HG02884 (cell line): Measurements from ENCODE around the gene PPM1H.

Experiments
- ATAC-seq: cut with Tn5 transposase; IDR thresholded peaks from one replicate; pipeline ENCODE4 v1.9.1; 2021; ENCODE audit warnings: mild to moderate bottlenecking, moderate library complexity; ENCODE audit not compliant: unreplicated experiment

The PPM1H gene

GRCh38 chr12:62802984-62803383 is 132.0 kb downstream of the PPM1H start:
- no peak for ATAC-seq

DNA sequence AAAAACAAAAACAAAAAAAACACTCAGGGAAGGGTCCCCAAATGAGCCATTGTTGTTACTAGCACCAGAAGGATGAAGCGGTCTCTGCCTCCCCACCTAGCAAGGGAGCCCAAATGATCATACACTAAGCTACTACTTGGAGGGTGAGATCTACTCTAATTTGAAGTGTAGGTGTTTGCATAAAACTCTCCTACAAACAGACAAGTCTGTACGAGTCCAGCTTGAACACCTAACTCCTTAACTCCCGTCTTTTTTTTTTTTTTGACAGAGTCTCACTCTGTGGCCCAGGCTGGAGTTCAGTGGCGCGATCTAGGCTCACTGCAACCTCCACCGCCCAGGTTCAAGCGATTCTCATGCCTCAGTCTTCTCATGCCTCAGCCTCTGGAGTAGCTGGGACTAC is 132.6 kb downstream of the PPM1H start:
- ATAC-seq = no peak

DNA sequence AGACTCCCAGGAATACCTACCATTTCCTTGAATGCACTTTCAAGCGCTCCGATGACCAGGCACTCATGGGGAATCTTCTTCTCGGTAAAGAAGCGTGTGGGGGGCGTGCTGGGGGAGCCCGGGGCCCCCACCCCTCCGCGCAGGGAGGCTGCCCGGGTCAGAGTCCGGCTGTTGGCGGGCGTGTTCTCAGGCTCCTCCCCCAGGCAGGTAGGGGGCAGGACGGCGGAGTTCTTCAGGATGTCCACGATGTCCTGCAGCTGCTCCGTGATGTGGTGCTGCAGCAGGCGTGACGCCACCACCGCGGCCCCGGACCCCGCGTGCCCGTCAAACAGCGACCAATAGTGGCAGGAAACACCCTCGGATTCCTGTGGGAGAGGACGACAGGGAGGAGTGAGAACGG is 133.2 kb downstream of the PPM1H start:
- no peak for ATAC-seq

DNA sequence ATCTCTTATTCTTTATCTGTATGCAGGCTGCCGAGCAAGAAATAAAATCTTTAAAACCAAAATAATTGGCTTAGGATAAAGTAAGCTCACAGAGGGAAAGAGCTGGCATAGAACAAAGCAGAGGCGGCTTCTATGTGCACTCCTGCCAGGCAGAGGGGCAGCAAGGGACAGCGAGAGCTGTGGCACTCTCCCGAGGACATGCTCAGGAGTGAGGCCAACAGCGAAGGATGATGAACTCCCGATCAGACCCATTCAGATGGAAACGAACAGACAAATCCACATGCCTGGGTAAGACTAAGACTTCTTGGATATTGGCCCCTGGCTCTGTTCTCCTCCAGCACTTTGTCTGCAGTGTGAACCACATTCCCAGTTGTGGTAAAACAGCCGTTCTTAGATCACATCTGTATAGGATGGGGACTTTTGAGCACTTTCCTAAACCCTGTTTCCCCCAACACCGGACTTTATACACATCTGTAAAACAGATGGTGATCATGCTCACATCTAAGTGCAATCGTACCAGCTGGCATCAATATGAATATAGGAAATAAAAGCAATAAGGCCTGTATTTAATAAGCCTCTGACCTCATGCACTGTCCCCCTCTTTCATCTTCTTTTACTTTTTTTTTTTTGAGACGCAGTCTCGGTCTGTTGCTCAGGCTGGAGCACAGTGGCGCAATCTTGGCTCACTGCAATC is 134.1 kb downstream of the PPM1H start:
- ATAC-seq = no peak

DNA sequence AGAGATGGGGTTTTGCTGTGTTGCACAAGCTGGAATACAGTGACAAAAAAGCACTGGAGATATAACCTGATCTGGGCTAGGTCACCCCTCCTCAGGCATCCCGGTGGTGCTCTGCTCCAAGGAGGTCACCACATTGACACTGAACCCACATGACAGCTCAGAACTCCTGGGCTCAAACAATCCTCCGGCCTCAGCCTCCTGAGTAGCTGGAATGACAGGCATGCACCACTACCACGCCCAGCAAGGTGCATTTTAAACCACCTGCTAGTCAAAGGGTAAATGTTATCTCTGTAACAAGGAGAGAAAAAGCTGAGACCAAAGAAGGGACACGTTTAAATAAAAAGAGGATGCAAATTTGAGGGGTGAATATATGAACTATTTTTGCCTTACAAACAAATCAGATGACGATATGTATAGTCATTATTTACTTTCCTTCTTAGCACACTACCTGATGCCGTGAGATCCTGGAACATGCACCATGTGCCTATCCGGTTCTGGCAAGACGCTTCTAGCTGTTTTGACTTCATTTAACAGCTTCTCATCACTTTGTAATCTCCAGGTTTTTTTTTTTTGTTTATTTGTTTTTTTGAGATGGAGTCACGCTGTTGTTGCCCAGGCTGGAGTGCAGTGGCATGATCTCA is 135.1 kb downstream of the PPM1H start:
- peak; percentile 76 for ATAC-seq

DNA sequence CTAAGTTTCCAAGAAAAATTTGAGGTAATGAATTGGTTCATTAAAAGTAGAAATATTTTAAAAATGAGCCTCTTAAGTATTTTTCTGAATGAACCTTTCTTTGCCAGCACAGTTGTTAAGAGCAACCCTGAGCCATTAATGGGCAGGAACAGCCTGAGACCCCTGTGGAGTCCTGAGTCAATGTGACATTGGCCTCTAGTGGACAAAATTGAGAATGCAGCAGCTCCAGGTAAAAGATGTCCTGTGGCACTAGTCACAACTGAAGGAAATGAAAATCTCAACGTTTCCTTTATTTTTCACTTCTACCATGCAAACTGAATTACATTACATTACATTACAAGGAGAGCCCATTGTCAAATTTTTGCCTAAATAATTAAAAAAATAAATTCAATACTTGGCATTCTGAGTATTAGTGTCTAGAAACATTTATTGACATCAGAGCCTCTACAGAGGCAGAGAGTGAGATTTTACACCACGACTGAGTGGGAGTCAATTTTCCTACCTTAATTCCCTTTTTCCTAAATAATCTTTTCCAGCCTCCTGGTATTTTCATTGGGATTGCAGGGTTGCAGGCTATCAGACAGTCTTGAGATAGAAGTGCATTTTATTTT is 135.7 kb downstream of the PPM1H start:
- peak; percentile 77 for ATAC-seq

DNA sequence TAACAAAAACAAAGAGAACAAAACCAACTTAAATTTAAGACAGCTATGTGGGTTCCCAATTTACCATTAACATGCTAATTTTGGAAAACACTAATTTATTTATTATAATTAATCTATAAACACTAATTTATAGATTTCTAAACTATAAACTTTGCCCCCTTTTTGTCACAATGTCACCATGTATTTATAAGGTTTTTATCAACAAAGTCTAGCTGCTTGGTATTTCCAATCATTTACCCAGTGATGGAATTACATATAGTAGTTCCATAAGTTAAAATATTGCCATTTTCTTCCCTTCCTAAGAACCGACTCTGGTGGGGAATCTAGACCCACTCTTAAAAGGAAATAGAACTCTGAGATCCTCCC is 140.7 kb downstream of the PPM1H start:
- ATAC-seq = no peak

GRCh38 chr12:62793256-62794217 is 141.4 kb downstream of the PPM1H start:
- no peak for ATAC-seq

- ATAC-seq = no peak
Measured at GRCh38 chr12:62792236-62792870, 142.6 kb downstream of the PPM1H start.

DNA sequence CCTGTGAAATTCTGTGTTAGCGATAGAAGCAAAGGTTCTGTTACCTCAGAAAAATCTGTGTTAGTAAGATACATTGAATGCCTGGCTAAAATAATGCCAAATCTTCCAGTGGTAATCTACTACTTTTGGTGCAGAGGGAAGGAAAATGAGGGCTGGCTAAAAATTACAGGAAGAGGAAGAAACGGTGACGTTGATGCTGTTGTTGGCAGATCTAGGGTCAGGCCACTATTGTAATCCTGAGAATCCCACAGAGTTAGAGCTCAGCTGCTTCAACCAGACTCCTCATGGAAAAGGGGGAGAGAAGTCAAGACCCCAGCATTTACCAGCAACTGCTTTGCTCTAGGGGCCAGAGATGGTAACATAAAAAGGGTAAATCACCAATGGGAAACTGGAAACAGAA is 145.1 kb downstream of the PPM1H start:
- ATAC-seq = no peak

DNA sequence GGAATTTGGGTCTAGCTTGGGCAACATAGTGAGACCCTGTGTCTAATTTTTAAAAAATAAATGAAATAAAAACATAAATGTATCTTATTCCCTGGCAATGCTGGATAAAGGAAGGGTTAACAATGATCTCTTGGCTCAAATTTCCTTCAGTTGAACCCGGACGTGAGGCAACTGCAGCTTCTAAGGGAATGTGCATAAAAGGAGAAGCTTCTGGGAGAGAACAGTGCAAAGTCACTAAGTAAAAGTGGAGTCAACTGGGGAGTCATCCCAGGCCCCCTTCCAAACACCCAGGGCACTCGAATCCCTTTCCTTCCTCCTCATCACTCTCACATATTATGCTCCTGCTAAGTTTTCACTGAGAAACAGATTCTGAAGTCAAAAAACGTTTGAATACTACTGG is 147.3 kb downstream of the PPM1H start:
- ATAC-seq = no peak

DNA sequence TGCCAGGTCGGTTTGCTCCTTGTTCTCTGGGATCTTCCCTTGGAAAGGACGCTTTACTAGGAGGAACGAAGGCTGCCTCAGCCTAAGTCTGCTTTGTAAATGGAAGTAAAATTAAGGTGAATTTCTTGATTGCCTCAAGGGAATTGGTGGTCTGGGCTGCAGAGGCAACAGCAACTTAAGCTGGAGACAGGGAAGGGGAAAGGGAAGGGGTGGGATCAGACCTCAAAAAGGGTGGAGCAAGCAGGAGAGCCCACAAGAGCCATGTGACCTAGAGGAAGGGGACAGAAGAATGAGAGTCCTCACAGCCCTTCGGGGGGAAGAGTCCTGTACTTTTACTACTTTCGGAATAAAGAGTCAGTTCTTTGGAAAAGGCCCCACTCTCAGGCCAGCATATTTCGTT is 147.9 kb downstream of the PPM1H start:
- no peak for ATAC-seq

DNA sequence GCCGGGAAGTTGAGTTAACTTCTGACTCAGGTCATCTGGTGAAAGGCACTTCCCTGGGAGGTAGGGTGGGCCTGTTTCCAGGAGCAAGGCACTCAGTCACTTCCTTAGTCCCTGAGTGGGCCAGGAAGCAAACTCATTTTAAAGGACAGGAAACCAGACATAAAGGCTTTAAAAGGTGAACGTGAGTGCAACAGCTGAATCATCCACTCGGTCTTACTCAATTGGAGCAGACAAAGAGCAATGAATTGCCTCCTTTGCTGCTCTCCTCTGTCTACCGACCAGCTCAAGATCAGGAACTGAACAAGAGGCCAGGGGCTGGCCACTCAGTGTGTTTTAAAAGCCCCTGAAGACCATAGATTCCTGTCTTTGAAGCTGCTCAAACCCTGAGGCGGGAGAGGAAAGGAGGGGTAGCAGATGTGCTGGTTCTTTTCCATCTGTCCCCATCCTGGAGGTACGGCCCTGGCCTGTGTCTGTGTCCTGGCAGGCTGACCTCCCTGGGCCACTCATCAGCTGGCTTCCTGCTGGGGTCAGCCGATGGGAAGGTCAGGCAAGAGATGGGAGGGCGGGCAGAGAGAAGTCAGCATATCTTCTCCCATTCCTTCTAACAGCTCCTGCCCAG is 148.9 kb downstream of the PPM1H start:
- no peak for ATAC-seq

GRCh38 chr12:62784576-62784975 is 150.4 kb downstream of the PPM1H start:
- no peak for ATAC-seq

GRCh38 chr12:62783881-62784280 is 151.1 kb downstream of the PPM1H start:
- ATAC-seq = no peak

- ATAC-seq = no peak
Measured at GRCh38 chr12:62781136-62781880, 153.6 kb downstream of the PPM1H start.

DNA sequence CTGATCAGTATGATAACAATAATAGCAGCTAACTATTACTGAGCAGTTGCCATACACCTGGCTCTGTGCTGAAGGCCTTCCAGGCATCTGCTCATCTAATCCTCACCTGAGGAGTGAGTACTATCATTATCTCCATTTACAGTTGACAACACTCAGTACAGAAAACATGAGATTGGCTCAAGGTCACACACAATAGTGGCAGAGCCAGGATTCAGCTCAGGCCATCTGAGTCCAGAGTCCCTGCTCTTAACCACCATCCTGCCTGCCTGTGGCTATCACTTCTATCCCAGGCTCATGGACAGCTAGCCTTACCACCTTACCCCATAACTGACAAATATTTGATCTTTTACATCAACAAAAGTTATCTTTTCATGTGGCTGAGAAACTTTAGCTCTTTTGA is 155.5 kb downstream of the PPM1H start:
- no peak for ATAC-seq

- no peak for ATAC-seq
Measured at GRCh38 chr12:62778187-62778586, 156.8 kb downstream of the PPM1H start.

DNA sequence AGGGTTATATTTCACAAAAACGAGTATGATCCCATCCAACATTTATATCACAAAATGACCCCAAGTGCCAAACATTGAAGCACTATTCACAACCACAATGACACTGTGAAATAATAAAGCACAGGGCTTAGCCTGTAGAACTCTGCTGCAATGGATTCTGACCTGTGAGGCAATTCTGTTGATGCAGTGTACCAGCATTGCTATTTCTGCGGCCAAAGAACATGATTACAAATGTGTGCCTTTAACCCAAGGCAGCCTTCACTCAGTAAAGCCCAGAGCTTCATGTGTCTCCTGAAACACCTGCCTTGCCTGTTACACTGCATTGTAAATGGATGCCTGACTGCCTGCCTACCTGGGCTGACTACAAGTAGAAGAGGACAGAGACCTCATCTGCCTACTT is 158.0 kb downstream of the PPM1H start:
- ATAC-seq = no peak

- no peak for ATAC-seq
Measured at GRCh38 chr12:62776575-62776974, 158.4 kb downstream of the PPM1H start.
